IMR-90 (cell line): ENCODE results near the gene GPR158.

ENCODE experiments used
- BHLHE40 ChIP-seq: fragments of 150-350 bp; IDR thresholded peaks from 2 replicates; pipeline ENCODE4 v1.6.1; 2016; ENCODE audit warnings: mild to moderate bottlenecking, low read depth, low read length
- CTCF ChIP-seq: conservative IDR thresholded peaks from 2 replicates; pipeline ENCODE4 v1.5.1; 2012; ENCODE audit warnings: mild to moderate bottlenecking, low read depth, low read length, improper control_type of control experiment
- FOS ChIP-seq: fragments of 150-350 bp; IDR thresholded peaks from 2 replicates; pipeline ENCODE4 v1.6.1; 2016; ENCODE audit warnings: low read depth, low read length
- MAFK ChIP-seq: IDR thresholded peaks from 2 replicates; pipeline ENCODE4 v1.6.1; 2012; ENCODE audit warnings: low read depth, low read length, improper control_type of control experiment
- SMC3 ChIP-seq: fragments of 150-350 bp; IDR thresholded peaks from 2 replicates; pipeline ENCODE4 v1.6.1; 2016; ENCODE audit warnings: low read depth, mild to moderate bottlenecking, antibody characterized with exemption, low read length, moderate library complexity

GRCh38 chr10:25261110-25261509 is 86.3 kb downstream of the GPR158 start:
- no peak for TF ChIP-seq CTCF
- no peak for TF ChIP-seq MAFK
- TF ChIP-seq SMC3 = no peak
- no peak for TF ChIP-seq FOS
- TF ChIP-seq BHLHE40 = no peak
